ENCODE data around the gene HBS1L.

The HBS1L gene

GRCh38 chr6:135056632-135057031 lies 2.0 kb upstream of the HBS1L start:
- Histone ChIP-seq H3K9me3 (ENCODE audit: control insufficient read depth, low read length) (no peaks in the 10 kb centered on the region), H3K36me3 (ENCODE audit: control insufficient read depth, insufficient read depth, low read length, severe bottlenecking) (no peaks in the 10 kb centered on the region), H3K4me3 (ENCODE audit: low read length) (no peak overlapping the region), H3K27me3 (replicated peaks; ENCODE audit: control insufficient read depth, insufficient read depth, low read length) (no peaks in the 10 kb centered on the region), H3K9ac (ENCODE audit: low read length) (no peak overlapping the region), H3K4me1 (ENCODE audit: control insufficient read depth, insufficient read depth, low read length) (peaks cover 21% of the 10 kb centered on the region)
- DNase-seq (ENCODE audit: low read depth), result no peak

DNA sequence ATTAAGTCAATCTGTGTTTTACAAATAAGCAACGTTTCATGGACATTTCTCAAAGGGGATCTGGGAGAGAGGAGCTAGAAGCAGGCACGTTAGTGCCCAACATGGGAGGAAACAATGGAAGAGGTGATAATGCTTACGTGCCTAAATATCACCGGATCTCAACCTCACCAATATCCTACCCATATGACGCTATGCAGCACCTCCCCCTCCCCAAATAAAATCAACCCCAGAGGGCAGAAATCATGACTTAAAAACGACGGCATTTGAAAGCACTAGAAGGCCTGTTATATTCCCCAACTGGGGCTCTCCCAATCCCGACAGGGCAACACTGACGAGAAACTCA lies 425 bp downstream of the HBS1L start:
- no peaks in the 10 kb centered on the region for H3K9me3 ChIP-seq (ENCODE audit: control insufficient read depth, low read length)
- H3K4me1 ChIP-seq (ENCODE audit: control insufficient read depth, insufficient read depth, low read length), result peaks cover 21% of the 10 kb centered on the region
- no peak for DNase-seq (ENCODE audit: low read depth)

DNA sequence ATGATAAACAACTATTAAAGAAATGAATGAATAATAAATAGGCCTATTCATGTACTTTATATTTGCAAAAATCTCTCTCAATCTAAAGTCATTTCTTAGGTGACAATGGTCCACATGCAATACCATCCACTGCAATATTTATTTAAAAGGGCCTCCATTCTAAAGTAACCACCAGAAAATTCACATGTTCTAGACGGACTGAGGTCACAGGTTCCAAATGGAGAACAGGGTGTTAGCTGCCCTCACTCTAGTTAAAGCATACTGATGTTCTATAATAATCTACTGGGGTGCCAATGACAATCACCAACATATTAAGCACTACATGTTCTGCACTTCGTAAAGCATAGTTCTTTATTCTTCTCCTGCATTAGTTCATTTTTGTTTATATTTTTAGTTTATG lies 1.2 kb downstream of the HBS1L start:
- Histone ChIP-seq H3K9me3 (ENCODE audit: control insufficient read depth, low read length) (no peaks in the 10 kb centered on the region), H3K9ac (ENCODE audit: low read length) (peak overlapping the region; percentile 97), H3K36me3 (ENCODE audit: control insufficient read depth, insufficient read depth, low read length, severe bottlenecking) (peaks cover 16% of the 10 kb centered on the region), H3K4me1 (ENCODE audit: control insufficient read depth, insufficient read depth, low read length) (peaks cover 21% of the 10 kb centered on the region), H3K27me3 (replicated peaks; ENCODE audit: control insufficient read depth, insufficient read depth, low read length) (no peaks in the 10 kb centered on the region), H3K4me3 (ENCODE audit: low read length) (peak overlapping the region; percentile 97)
- no peak for DNase-seq (ENCODE audit: low read depth)

More for the DNA sequence above, 425 bp downstream of the HBS1L start:
- H3K27me3 ChIP-seq (replicated peaks; ENCODE audit: control insufficient read depth, insufficient read depth, low read length), result no peaks in the 10 kb centered on the region
- H3K4me3 ChIP-seq (ENCODE audit: low read length), result peak overlapping the region; percentile 97
- H3K9ac ChIP-seq (ENCODE audit: low read length), result peak overlapping the region; percentile 97
- H3K36me3 ChIP-seq (ENCODE audit: control insufficient read depth, insufficient read depth, low read length, severe bottlenecking), result peaks cover 8% of the 10 kb centered on the region

GRCh38 chr6:135052939-135053338 lies 1.7 kb downstream of the HBS1L start:
- H3K4me3 ChIP-seq (ENCODE audit: low read length), result peak overlapping the region; percentile 97
- peaks cover 21% of the 10 kb centered on the region for H3K4me1 ChIP-seq (ENCODE audit: control insufficient read depth, insufficient read depth, low read length)
- H3K27me3 ChIP-seq (replicated peaks; ENCODE audit: control insufficient read depth, insufficient read depth, low read length), result no peaks in the 10 kb centered on the region
- H3K9me3 ChIP-seq (ENCODE audit: control insufficient read depth, low read length), result no peaks in the 10 kb centered on the region
- peak; percentile 7 for DNase-seq (ENCODE audit: low read depth)
- no peak overlapping the region for H3K9ac ChIP-seq (ENCODE audit: low read length)
- peaks cover 21% of the 10 kb centered on the region for H3K36me3 ChIP-seq (ENCODE audit: control insufficient read depth, insufficient read depth, low read length, severe bottlenecking)

DNA sequence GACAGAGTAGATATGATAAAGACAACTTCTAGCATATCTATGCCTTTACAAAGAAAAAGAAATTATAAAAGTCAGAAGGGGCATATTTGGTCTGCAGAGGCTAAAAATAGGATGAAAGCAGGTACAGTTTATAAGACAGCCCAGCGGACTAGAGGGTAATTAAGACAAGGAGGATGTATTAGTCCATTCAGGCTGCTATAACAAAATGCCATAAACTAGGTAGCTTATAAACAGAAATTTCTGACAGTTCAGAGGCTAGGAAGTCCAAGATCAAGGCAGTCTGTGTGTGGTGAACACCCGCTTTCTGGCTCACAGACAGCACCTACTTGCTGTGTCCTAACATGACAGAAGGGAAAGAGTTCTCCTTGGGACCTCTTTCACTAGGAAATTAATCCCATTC lies 5.7 kb downstream of the HBS1L start:
- Histone ChIP-seq H3K9ac (ENCODE audit: low read length) (no peak overlapping the region), H3K27me3 (replicated peaks; ENCODE audit: control insufficient read depth, insufficient read depth, low read length) (no peaks in the 10 kb centered on the region)

DNA sequence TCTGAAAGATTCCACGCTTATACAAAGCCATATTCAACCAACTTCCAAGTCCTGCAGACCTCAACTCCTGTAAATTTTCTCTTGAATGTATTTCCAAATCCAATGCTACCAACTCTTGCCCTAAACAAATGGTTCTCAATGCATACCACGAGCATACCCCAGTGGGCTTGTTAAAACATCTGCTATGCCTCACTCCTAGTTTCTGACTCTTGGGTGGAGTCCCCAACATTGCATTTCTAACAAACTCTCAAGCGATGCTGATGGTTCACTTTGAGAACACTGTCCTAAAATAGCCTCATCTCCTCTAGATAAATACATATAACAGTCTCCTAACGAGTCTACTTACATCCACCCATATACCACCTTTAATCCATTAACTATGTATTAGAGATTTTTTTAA lies 7.3 kb downstream of the HBS1L start:
- Histone ChIP-seq H3K9me3 (ENCODE audit: control insufficient read depth, low read length) (no peaks in the 10 kb centered on the region), H3K9ac (ENCODE audit: low read length) (no peak overlapping the region), H3K4me3 (ENCODE audit: low read length) (no peak overlapping the region), H3K27me3 (replicated peaks; ENCODE audit: control insufficient read depth, insufficient read depth, low read length) (no peaks in the 10 kb centered on the region), H3K4me1 (ENCODE audit: control insufficient read depth, insufficient read depth, low read length) (peaks cover 10% of the 10 kb centered on the region), H3K36me3 (ENCODE audit: control insufficient read depth, insufficient read depth, low read length, severe bottlenecking) (peaks cover 23% of the 10 kb centered on the region)
- no peak for DNase-seq (ENCODE audit: low read depth)

More for the DNA sequence above, 5.7 kb downstream of the HBS1L start:
- peaks cover 23% of the 10 kb centered on the region for H3K36me3 ChIP-seq (ENCODE audit: control insufficient read depth, insufficient read depth, low read length, severe bottlenecking)
- no peak for DNase-seq (ENCODE audit: low read depth)
- H3K4me1 ChIP-seq (ENCODE audit: control insufficient read depth, insufficient read depth, low read length), result peaks cover 26% of the 10 kb centered on the region
- no peaks in the 10 kb centered on the region for H3K9me3 ChIP-seq (ENCODE audit: control insufficient read depth, low read length)
- no peak overlapping the region for H3K4me3 ChIP-seq (ENCODE audit: low read length)

- DNase-seq (ENCODE audit: low read depth), result no peak
- Histone ChIP-seq H3K9me3 (ENCODE audit: control insufficient read depth, low read length) (no peaks in the 10 kb centered on the region), H3K9ac (ENCODE audit: low read length) (no peak overlapping the region), H3K4me3 (ENCODE audit: low read length) (no peak overlapping the region), H3K4me1 (ENCODE audit: control insufficient read depth, insufficient read depth, low read length) (peaks cover 10% of the 10 kb centered on the region), H3K36me3 (ENCODE audit: control insufficient read depth, insufficient read depth, low read length, severe bottlenecking) (peaks cover 23% of the 10 kb centered on the region), H3K27me3 (replicated peaks; ENCODE audit: control insufficient read depth, insufficient read depth, low read length) (no peaks in the 10 kb centered on the region)
These were observed 7.7 kb downstream of the HBS1L start for GRCh38 chr6:135046912-135047311.

DNA sequence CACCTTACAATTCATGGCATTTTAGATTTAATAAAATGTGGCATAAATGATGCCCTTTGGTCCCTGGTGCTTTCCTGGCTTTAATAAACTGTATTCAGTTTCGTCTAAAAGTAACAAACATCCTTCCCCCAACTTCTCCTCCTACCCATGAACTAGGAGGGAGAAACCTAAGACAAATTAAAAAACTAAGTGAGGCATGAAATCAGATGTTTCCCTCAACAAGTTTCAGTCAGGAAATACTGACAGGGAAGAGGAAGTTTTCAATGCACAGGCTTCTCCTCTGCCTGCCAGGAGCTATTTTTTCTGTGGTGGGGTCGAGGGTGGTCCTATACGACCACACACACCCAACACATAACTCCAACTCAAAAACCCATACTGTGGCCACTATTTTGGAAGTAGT lies 10.0 kb downstream of the HBS1L start:
- Histone ChIP-seq H3K4me3 (ENCODE audit: low read length) (no peak overlapping the region), H3K4me1 (ENCODE audit: control insufficient read depth, insufficient read depth, low read length) (peaks cover 10% of the 10 kb centered on the region), H3K36me3 (ENCODE audit: control insufficient read depth, insufficient read depth, low read length, severe bottlenecking) (peaks cover 21% of the 10 kb centered on the region), H3K9ac (ENCODE audit: low read length) (no peak overlapping the region), H3K27me3 (replicated peaks; ENCODE audit: control insufficient read depth, insufficient read depth, low read length) (no peaks in the 10 kb centered on the region), H3K9me3 (ENCODE audit: control insufficient read depth, low read length) (no peaks in the 10 kb centered on the region)
- no peak for DNase-seq (ENCODE audit: low read depth)

- H3K36me3 ChIP-seq (ENCODE audit: control insufficient read depth, insufficient read depth, low read length, severe bottlenecking), result peaks cover 15% of the 10 kb centered on the region
- DNase-seq (ENCODE audit: low read depth), result no peak
These were observed 10.8 kb downstream of the HBS1L start for GRCh38 chr6:135043846-135044245.

GRCh38 chr6:135043364-135043763 lies 11.3 kb downstream of the HBS1L start:
- DNase-seq (ENCODE audit: low read depth), result no peak
- peaks cover 10% of the 10 kb centered on the region for H3K4me1 ChIP-seq (ENCODE audit: control insufficient read depth, insufficient read depth, low read length)
- H3K36me3 ChIP-seq (ENCODE audit: control insufficient read depth, insufficient read depth, low read length, severe bottlenecking), result peaks cover 10% of the 10 kb centered on the region
- H3K9ac ChIP-seq (ENCODE audit: low read length), result no peak overlapping the region
- H3K4me3 ChIP-seq (ENCODE audit: low read length), result no peak overlapping the region
- no peaks in the 10 kb centered on the region for H3K9me3 ChIP-seq (ENCODE audit: control insufficient read depth, low read length)
- no peaks in the 10 kb centered on the region for H3K27me3 ChIP-seq (replicated peaks; ENCODE audit: control insufficient read depth, insufficient read depth, low read length)

More at GRCh38 chr6:135043846-135044245, 10.8 kb downstream of the HBS1L start:
- no peak overlapping the region for H3K4me3 ChIP-seq (ENCODE audit: low read length)
- peaks cover 10% of the 10 kb centered on the region for H3K4me1 ChIP-seq (ENCODE audit: control insufficient read depth, insufficient read depth, low read length)
- H3K9me3 ChIP-seq (ENCODE audit: control insufficient read depth, low read length), result no peaks in the 10 kb centered on the region
- H3K27me3 ChIP-seq (replicated peaks; ENCODE audit: control insufficient read depth, insufficient read depth, low read length), result no peaks in the 10 kb centered on the region
- H3K9ac ChIP-seq (ENCODE audit: low read length), result no peak overlapping the region

DNA sequence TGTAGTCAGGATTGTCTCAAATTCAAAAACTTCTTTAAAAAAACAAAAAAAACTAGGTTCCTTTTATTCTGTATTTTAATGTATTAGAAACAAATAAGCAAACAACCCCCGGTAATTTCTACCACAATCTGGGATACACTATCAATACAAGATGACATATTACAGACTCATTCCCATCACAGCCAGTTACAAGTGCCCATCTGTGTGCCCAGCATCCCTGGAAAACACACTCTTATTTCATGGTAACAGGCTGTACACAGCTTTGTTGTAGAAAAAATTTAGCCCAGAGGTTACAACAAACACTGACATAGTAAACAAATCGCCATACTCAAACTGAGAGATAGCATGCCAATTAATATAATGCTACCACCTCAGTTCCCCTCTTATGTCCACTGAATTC lies 16.3 kb downstream of the HBS1L start:
- Histone ChIP-seq H3K36me3 (ENCODE audit: control insufficient read depth, insufficient read depth, low read length, severe bottlenecking) (peaks cover 31% of the 10 kb centered on the region), H3K9me3 (ENCODE audit: control insufficient read depth, low read length) (no peaks in the 10 kb centered on the region), H3K4me1 (ENCODE audit: control insufficient read depth, insufficient read depth, low read length) (no peaks in the 10 kb centered on the region), H3K9ac (ENCODE audit: low read length) (no peak overlapping the region), H3K27me3 (replicated peaks; ENCODE audit: control insufficient read depth, insufficient read depth, low read length) (no peaks in the 10 kb centered on the region), H3K4me3 (ENCODE audit: low read length) (no peak overlapping the region)
- no peak for DNase-seq (ENCODE audit: low read depth)

DNA sequence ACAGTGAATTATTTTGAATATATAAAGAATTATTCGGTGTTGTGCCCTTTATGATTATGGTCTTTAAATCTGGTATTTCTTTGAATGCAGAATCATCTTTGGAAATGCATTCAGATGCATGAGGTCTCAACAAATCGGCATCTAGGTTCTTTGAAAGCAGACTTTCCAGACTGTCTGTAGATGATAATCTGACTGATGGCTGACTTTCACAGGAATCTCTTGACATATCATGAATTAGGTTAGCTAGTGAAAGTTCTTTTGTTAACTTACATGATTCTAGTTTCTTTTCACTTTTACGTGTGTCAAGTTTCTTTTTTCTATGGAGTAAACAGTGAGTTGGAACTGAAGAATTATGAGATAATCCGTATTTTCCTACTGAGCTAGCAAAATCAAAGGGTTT lies 17.1 kb downstream of the HBS1L start:
- no peak overlapping the region for H3K4me3 ChIP-seq (ENCODE audit: low read length)
- H3K4me1 ChIP-seq (ENCODE audit: control insufficient read depth, insufficient read depth, low read length), result no peaks in the 10 kb centered on the region
- H3K27me3 ChIP-seq (replicated peaks; ENCODE audit: control insufficient read depth, insufficient read depth, low read length), result no peaks in the 10 kb centered on the region
- H3K9me3 ChIP-seq (ENCODE audit: control insufficient read depth, low read length), result no peaks in the 10 kb centered on the region
- DNase-seq (ENCODE audit: low read depth), result no peak
- peaks cover 34% of the 10 kb centered on the region for H3K36me3 ChIP-seq (ENCODE audit: control insufficient read depth, insufficient read depth, low read length, severe bottlenecking)
- H3K9ac ChIP-seq (ENCODE audit: low read length), result no peak overlapping the region

Data from adipocyte (in vitro differentiated cells).